OCI-LY7 (cell line): ENCODE results near the gene OPCML.

Experiments
- EZH2phosphoT487 ChIP-seq: fragments of 200-600 bp; sonication (generic); IDR thresholded peaks from 2 replicates; pipeline ENCODE4 v1.6.1; 2018; ENCODE audit warnings: low read depth, borderline replicate concordance, mild to moderate bottlenecking, mixed run types, antibody characterized with exemption, low read length, moderate library complexity, mixed read lengths
- TF ChIP-seq, protein P1 (sequence below): fragments of 200-600 bp; sonication (generic); conservative IDR thresholded peaks from 2 replicates; pipeline ENCODE4 v1.5.1; 2014; ENCODE audit warnings: mild to moderate bottlenecking, antibody characterized with exemption, low read length, moderate library complexity, mixed read lengths

DNA sequence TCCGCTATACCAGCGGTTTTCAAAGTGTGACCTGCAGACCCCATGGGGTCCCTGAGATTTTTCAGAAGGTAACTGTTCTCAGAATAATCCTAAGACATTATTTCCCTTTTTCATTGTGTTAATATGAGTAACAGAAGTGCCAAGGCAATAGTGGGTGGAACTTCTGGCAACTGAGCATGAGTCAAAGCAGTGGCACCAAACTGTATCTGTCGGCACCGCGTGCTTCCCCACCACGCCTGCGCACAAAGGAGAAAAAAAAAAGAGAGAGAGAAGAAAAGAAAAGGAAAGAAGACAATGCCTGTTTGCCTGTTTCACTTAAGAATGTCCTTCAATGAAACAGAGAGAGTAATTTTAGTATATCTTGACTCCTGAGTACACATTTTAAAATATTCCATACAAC, 679.9 kb downstream of the OPCML start:
- TF ChIP-seq, protein P1, sequence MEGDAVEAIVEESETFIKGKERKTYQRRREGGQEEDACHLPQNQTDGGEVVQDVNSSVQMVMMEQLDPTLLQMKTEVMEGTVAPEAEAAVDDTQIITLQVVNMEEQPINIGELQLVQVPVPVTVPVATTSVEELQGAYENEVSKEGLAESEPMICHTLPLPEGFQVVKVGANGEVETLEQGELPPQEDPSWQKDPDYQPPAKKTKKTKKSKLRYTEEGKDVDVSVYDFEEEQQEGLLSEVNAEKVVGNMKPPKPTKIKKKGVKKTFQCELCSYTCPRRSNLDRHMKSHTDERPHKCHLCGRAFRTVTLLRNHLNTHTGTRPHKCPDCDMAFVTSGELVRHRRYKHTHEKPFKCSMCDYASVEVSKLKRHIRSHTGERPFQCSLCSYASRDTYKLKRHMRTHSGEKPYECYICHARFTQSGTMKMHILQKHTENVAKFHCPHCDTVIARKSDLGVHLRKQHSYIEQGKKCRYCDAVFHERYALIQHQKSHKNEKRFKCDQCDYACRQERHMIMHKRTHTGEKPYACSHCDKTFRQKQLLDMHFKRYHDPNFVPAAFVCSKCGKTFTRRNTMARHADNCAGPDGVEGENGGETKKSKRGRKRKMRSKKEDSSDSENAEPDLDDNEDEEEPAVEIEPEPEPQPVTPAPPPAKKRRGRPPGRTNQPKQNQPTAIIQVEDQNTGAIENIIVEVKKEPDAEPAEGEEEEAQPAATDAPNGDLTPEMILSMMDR = no peak
- no peak for TF ChIP-seq EZH2phosphoT487
